ENCODE data around the gene SSC4D.

- TF ChIP-seq, protein P1, sequence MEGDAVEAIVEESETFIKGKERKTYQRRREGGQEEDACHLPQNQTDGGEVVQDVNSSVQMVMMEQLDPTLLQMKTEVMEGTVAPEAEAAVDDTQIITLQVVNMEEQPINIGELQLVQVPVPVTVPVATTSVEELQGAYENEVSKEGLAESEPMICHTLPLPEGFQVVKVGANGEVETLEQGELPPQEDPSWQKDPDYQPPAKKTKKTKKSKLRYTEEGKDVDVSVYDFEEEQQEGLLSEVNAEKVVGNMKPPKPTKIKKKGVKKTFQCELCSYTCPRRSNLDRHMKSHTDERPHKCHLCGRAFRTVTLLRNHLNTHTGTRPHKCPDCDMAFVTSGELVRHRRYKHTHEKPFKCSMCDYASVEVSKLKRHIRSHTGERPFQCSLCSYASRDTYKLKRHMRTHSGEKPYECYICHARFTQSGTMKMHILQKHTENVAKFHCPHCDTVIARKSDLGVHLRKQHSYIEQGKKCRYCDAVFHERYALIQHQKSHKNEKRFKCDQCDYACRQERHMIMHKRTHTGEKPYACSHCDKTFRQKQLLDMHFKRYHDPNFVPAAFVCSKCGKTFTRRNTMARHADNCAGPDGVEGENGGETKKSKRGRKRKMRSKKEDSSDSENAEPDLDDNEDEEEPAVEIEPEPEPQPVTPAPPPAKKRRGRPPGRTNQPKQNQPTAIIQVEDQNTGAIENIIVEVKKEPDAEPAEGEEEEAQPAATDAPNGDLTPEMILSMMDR (IDR thresholded peaks at IDR 0.05; ENCODE audit: insufficient read depth, low read length) = no peak
- no peak for TF ChIP-seq SPI1 (IDR thresholded peaks at IDR 0.05; ENCODE audit: borderline replicate concordance, low read depth)
These were observed 40.5 kb downstream of the SSC4D start for GRCh38 chr7:76369018-76369417.

Measured in HL-60 (cell line).